AG09309 (cell line): ENCODE data around the gene RABIF.

Experiments
- DNase-seq: peaks from one replicate; pipeline ENCODE4 v3.0.0-alpha.2; 2010; ENCODE audit warnings: low read depth
- H3K4me3 ChIP-seq: 2 replicates; pipeline ENCODE4 v1.5.1; 2011; ENCODE audit warnings: mild to moderate bottlenecking, low read depth, low read length, moderate library complexity; ENCODE audit not compliant: control insufficient read depth
- TF ChIP-seq, protein P1 (sequence below): IDR thresholded peaks from 2 replicates; pipeline ENCODE4 v1.5.1; 2011; ENCODE audit warnings: mild to moderate bottlenecking, low read depth, low read length, inconsistent platforms; ENCODE audit not compliant: insufficient read depth, control insufficient read depth; ENCODE audit errors: missing control alignments

The RABIF gene

DNA sequence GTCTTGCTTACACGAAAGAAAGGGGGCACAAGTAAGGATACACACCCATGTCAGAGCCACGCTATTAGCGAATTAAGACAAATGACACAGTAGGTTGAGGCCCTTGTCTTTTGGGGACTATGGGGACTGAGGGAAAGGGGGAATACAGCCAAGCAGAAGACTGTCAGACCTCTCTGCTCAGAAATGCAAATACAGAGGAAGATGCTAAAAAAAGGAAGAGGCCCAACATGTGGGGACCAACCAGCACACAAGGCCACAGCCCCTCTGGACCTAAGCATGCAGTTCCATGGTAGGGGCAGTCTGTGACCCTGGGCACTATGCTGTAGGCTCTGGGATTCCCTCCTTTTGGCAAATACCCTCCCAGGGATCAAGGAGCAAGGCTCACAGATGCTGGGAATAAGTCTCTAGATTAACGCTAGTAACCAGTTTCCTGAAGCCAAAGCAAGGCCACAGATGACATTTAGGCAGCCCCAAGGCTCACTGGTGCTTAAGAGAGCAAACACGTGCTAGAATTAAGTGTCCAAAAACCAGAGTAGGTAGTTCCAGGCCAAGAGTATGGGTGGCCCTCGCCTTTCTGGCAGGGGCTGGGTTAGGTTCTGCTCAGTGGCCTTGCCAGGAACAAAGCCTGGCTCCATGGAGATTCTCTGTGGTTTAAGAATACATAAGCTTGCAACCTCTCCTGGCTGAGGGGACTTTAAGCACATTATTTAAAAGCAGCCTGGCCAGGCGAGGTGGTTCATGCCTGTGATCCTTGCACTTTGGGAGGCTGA lies 38.2 kb downstream of the RABIF start:
- no peak for DNase-seq
- no peak overlapping the region for H3K4me3 ChIP-seq
- TF ChIP-seq, protein P1, sequence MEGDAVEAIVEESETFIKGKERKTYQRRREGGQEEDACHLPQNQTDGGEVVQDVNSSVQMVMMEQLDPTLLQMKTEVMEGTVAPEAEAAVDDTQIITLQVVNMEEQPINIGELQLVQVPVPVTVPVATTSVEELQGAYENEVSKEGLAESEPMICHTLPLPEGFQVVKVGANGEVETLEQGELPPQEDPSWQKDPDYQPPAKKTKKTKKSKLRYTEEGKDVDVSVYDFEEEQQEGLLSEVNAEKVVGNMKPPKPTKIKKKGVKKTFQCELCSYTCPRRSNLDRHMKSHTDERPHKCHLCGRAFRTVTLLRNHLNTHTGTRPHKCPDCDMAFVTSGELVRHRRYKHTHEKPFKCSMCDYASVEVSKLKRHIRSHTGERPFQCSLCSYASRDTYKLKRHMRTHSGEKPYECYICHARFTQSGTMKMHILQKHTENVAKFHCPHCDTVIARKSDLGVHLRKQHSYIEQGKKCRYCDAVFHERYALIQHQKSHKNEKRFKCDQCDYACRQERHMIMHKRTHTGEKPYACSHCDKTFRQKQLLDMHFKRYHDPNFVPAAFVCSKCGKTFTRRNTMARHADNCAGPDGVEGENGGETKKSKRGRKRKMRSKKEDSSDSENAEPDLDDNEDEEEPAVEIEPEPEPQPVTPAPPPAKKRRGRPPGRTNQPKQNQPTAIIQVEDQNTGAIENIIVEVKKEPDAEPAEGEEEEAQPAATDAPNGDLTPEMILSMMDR, result no peak

DNA sequence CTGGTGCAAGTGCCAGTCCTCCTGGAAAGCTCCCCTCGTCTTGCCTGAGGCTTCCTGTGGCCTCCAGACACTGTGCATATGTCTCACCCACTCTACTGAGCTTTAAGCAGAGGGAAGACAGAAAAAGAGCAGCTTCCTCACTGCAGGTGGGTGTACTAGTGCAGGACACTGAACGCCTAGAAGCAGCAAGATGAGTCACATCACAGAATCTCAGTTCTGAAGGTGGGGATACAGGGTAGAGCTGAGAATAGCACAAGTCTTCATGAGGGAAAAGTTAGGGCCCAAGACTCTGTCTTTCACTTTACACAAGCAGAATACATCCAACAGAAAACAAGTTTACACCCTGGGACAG lies 40.8 kb downstream of the RABIF start:
- DNase-seq, result no peak
- TF ChIP-seq, protein P1, result no peak
- no peak overlapping the region for H3K4me3 ChIP-seq

DNA sequence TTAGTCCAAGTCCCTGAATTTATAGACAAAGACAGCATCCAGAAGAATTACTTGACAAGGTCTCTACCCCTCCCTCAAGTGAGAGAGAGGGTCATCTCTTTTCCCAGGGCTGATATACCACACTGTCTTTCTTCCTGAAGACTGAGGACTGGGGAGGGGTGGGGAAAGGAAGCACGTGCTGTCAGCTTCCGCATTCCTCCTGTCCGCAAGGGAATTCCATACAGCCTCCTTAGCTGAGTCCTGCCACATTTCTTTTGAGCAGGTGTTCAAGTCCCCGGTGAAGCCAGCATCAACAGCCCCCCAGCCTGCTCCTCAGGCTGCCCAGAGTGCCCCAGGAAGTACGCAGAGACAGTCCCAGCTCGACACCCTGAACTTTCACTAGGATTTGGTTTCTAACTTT lies 44.0 kb downstream of the RABIF start:
- DNase-seq, result no peak
- TF ChIP-seq, protein P1, result no peak
- no peak overlapping the region for H3K4me3 ChIP-seq

DNA sequence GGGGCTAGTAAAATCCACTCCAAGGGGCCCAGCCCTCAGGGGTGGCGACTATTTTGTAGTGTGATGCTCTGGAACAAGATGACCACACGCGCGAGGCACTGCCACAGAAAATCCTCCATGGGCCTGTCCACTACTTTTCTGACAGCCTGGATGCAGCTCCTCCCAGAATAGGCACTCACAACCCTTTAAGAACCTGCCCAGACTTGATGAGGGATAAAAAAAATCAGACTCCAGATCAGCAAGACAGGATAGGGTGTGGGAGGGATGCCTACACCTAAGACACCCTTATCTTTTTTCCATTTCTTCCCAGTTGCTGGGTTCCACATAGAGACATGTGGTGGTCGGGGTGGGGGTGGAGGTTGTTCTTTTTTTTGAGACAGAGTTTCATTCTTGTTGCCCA lies 44.7 kb downstream of the RABIF start:
- TF ChIP-seq, protein P1, result no peak
- DNase-seq, result no peak
- H3K4me3 ChIP-seq, result no peak overlapping the region

DNA sequence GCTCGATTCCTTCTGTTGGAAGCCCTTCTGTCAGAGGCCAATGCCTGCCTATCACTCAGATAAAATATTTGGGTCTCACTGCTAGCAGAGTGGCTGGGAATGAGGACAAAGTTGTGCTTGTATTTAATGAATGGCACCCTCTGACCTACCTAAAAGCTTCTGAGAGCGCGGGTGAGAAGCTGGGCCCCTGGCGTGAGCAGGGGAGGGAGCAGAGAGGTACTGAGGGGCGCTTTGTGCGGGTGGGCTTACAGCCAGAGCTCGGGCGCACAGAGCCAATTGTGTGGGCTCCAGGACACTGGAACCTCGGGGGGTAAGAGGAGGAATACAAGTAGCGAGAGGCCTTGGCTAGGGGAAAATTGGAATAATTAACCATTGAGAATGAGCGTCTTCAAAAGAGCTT lies 45.9 kb downstream of the RABIF start:
- H3K4me3 ChIP-seq, result no peak overlapping the region
- no peak for DNase-seq
- TF ChIP-seq, protein P1, result no peak

DNA sequence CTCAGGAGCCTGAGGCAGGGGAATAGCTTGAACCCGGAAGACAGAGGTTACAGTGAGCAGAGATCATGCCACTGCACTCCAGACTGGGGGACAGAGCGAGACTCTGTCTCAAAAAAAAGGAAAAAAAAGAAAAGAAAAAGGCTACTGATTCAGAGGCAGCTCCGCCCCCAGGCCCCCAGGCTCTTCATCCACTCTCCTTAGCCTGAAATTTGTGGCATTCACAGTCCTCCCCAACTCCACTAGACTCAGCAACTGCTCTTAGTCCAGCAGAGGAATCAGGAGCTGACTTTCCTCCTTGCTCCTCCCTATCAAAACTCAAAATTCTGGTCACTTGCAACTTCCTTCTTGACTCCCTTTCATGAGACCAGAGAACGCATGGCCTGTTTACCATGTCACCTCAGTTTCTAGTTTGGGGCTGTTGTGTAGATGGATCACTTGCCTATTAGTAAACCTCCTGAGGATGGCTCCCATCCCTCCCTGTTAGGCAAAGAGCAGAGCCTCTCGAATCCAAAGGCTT lies 51.1 kb downstream of the RABIF start:
- no peak overlapping the region for H3K4me3 ChIP-seq
- TF ChIP-seq, protein P1, result no peak
- no peak for DNase-seq
